ENCODE results near the gene CSRNP3. TPM values are rescaled to one million over a fixed set of nuclear protein-coding genes. Genes with fewer than 3 reads are reported as not detected.

Gene CSRNP3
- total RNA-seq, 1 donor from 2014 or later: 2.3 TPM

DNA sequence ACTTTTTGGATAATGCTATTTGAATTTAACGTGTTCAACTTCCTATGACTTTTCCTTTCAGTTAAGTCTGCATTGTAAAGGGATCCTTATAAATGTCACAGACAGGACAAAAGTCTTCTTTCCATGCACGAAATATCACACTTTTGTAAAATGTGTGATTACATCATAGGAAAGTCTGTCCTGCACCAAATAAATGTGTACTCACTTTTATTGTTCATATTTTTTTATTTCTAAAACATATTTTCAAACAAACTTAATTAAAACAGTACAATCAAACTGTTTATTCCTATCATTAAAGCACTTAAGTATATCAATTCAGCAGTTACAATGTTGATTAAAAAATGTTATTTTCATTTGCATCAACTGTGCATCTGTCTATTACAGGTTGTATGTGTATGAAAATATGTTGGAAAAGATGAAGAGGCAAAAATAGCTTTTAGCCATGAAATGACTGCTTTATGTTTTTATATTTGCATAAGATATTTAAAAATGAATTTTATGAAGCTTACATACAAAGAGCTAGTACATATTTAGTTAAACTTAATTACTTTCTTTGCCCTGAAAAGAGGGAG lies 105.6 kb downstream of the CSRNP3 start:
- Histone ChIP-seq H3K9me3 (no peaks in the 10 kb centered on the region), H3K27ac (no peak overlapping the region), H3K4me3 (no peak overlapping the region), H3K27me3 (ENCODE audit: low read depth) (no peaks in the 10 kb centered on the region), H3K4me1 (no peaks in the 10 kb centered on the region), H3K36me3 (no peaks in the 10 kb centered on the region)
- no peak for ATAC-seq
- no peak for DNase-seq
- intact Hi-C loops (cut with DNase I): no loop called here
- no peak for TF ChIP-seq CTCF (IDR thresholded peaks at IDR 0.05)

- intact Hi-C loops (cut with DNase I): no loop called here
- no peak overlapping the region for H3K4me3 ChIP-seq
- ATAC-seq (no peak), DNase-seq (no peak)
- no peaks in the 10 kb centered on the region for H3K9me3 ChIP-seq
- no peaks in the 10 kb centered on the region for H3K36me3 ChIP-seq
- no peaks in the 10 kb centered on the region for H3K4me1 ChIP-seq
- H3K27ac ChIP-seq: no peak overlapping the region
- no peaks in the 10 kb centered on the region for H3K27me3 ChIP-seq (ENCODE audit: low read depth)
- no peak for TF ChIP-seq CTCF (IDR thresholded peaks at IDR 0.05)
Measured at GRCh38 chr2:165576409-165577154, 107.1 kb downstream of the CSRNP3 start.

DNA sequence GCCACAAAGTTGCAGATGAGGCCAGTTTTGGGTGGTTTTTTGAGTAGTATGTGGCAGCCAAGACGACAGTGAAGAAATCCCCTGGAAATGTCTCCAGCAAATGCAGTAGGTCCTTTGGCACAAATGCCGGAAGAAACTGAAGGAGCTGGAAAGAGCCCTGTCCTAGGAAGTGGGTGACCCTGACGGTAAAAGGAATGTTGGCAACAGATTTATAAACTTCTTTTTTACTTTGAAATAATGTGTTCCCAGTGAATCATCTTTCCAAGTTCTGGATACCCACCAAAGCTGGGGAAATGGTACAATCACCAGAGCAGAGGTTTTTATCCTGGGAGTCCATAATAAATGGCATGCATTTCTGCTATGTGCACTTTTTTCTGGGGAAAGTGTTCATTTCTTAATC lies 112.9 kb downstream of the CSRNP3 start:
- intact Hi-C loops (cut with DNase I): no loop called here
- no peak for DNase-seq
- ATAC-seq: peak; percentile 47 to 52

DNA sequence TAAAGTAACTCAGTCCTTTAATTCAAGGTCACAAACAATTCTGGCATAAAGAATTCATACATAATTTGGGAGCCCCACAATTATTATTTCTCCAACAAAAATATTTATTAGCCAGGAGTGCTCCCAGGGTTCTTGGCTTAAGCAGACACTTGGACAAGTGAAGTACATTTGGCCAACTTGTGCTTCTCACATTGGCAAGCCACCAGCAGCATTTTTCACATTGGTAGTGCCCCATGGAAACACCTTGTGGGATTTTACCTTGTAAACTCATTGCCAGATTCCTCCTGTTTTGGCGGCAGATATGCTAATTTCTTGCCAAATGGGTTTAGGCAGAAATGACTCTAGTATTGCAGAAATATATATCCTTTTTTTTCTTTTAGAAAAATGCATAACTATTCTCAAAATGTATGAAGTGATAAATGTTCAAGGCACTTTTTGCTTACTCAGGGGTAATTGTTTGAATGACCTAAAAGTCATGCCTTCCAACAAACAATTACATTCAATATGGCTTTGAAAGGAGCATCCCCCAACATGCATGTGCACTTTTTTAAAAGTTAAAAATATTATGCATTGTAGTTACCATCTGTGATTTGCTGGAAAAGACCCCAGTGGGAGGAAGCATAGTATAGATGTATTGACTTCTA lies 113.5 kb downstream of the CSRNP3 start:
- DNase-seq: no peak
- intact Hi-C loops (cut with DNase I): no loop called here
- Histone ChIP-seq H3K4me3 (no peak overlapping the region), H3K4me1 (peaks cover 7% of the 10 kb centered on the region), H3K9me3 (no peaks in the 10 kb centered on the region), H3K36me3 (no peaks in the 10 kb centered on the region), H3K27ac (no peak overlapping the region), H3K27me3 (ENCODE audit: low read depth) (no peaks in the 10 kb centered on the region)
- TF ChIP-seq CTCF (IDR thresholded peaks at IDR 0.05): no peak
- peak; percentile 61 to 65 for ATAC-seq

More for the DNA sequence above, 112.9 kb downstream of the CSRNP3 start:
- Histone ChIP-seq H3K4me3 (no peak overlapping the region), H3K4me1 (peaks cover 7% of the 10 kb centered on the region), H3K27me3 (ENCODE audit: low read depth) (no peaks in the 10 kb centered on the region), H3K36me3 (no peaks in the 10 kb centered on the region), H3K9me3 (no peaks in the 10 kb centered on the region), H3K27ac (no peak overlapping the region)
- TF ChIP-seq CTCF (IDR thresholded peaks at IDR 0.05): no peak

- Histone ChIP-seq H3K36me3 (no peaks in the 10 kb centered on the region), H3K27ac (no peak overlapping the region), H3K27me3 (ENCODE audit: low read depth) (no peaks in the 10 kb centered on the region), H3K9me3 (no peaks in the 10 kb centered on the region), H3K4me3 (no peak overlapping the region), H3K4me1 (peaks cover 7% of the 10 kb centered on the region)
- no peak for DNase-seq
- intact Hi-C loops (cut with DNase I): no loop called here
- TF ChIP-seq CTCF (IDR thresholded peaks at IDR 0.05): no peak
- no peak for ATAC-seq
Measured at GRCh38 chr2:165584126-165584654, 114.7 kb downstream of the CSRNP3 start.

Measured in lower lobe of right lung (tissue), 2 donors.